ENCODE data around the gene GULP1. TPM values are rescaled to one million over a fixed set of nuclear protein-coding genes. Genes with fewer than 3 reads are reported as not detected.
A peak's percentile ranks its signal among the peaks of the same experiment; 100 is the strongest.

GULP1 gene
- total RNA-seq, 2 donors from 2014 or later, result 15.3 to 26.5 TPM

DNA sequence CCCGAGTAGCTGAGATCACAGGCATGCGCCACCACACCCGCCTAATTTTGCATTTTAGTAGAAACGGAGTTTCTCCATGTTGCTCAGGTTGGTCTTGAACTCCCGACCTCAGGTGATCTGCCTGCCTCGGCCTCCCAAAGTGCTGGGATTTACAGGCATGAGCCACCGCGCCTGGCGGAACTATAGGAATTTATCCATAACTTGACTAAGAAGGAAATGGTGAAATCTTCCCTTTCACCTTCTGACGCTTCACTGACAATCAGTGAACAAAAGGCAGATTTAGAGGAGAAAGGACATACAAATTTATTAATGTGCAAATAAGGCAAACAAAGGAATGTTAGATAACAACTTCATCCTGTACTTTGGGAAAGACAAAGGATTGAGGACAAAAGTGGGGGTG lies 15.4 kb upstream of the GULP1 start:
- Mint-ChIP-seq H3K27me3 (ENCODE audit: insufficient read depth) (no peaks in the 10 kb centered on the region), H3K4me3 (no peak overlapping the region), H3K36me3 (ENCODE audit: low read depth) (no peaks in the 10 kb centered on the region), H3K27ac (peak overlapping the region; percentile 35), H3K4me1 (peaks cover 21% of the 10 kb centered on the region), H3K9me3 (no peaks in the 10 kb centered on the region)
- Histone ChIP-seq H3K9me3 (ENCODE audit: control insufficient read depth, low read length) (no peaks in the 10 kb centered on the region), H3K27me3 (ENCODE audit: control insufficient read depth, insufficient read depth, low read length, poor library complexity, severe bottlenecking) (no peaks in the 10 kb centered on the region), H3K27ac (ENCODE audit: low read depth, low read length) (no peak overlapping the region), H3K36me3 (ENCODE audit: control insufficient read depth, insufficient read depth, low read length) (no peaks in the 10 kb centered on the region), H3K4me3 (ENCODE audit: low read length) (no peak overlapping the region), H3K9ac (ENCODE audit: extremely low read depth, low read length, poor library complexity, severe bottlenecking) (no peak overlapping the region), H3K4me1 (ENCODE audit: control insufficient read depth, insufficient read depth, low read length) (no peaks in the 10 kb centered on the region)
- DNase-seq, result no peak
- WGBS, 2 experiments (ENCODE audit: insufficient coverage in 1 of 2, insufficient read length in 1 of 2), result 89 to 97% methylated on average over 6 to 10 of the region's 10 CpGs
- TF ChIP-seq, protein P1, sequence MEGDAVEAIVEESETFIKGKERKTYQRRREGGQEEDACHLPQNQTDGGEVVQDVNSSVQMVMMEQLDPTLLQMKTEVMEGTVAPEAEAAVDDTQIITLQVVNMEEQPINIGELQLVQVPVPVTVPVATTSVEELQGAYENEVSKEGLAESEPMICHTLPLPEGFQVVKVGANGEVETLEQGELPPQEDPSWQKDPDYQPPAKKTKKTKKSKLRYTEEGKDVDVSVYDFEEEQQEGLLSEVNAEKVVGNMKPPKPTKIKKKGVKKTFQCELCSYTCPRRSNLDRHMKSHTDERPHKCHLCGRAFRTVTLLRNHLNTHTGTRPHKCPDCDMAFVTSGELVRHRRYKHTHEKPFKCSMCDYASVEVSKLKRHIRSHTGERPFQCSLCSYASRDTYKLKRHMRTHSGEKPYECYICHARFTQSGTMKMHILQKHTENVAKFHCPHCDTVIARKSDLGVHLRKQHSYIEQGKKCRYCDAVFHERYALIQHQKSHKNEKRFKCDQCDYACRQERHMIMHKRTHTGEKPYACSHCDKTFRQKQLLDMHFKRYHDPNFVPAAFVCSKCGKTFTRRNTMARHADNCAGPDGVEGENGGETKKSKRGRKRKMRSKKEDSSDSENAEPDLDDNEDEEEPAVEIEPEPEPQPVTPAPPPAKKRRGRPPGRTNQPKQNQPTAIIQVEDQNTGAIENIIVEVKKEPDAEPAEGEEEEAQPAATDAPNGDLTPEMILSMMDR (conservative IDR thresholded peaks at IDR 0.05), result no peak

DNA sequence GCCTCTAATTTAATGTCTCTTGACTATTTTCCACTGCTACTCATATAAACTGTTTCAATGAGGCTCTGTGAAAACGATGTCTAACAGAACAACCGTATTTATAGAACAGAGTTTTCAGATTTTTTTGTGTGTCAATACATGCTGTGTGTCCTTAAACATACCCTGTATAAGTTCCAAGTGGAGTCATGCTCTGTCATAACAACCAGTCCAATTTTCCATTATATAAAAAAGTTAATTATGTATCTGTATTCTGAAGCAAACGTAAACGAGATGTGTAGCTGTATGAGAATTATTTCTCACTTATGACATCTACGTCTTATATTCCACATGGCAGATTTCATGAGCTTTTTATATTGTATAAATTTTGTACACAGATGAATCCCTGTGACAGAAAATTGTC lies 13.9 kb upstream of the GULP1 start:
- Histone ChIP-seq H3K9me3 (ENCODE audit: control insufficient read depth, low read length) (peaks cover under 1% of the 10 kb centered on the region), H3K36me3 (ENCODE audit: control insufficient read depth, insufficient read depth, low read length) (no peaks in the 10 kb centered on the region), H3K9ac (ENCODE audit: extremely low read depth, low read length, poor library complexity, severe bottlenecking) (no peak overlapping the region), H3K27ac (ENCODE audit: low read depth, low read length) (no peak overlapping the region), H3K4me3 (ENCODE audit: low read length) (no peak overlapping the region), H3K27me3 (ENCODE audit: control insufficient read depth, insufficient read depth, low read length, poor library complexity, severe bottlenecking) (no peaks in the 10 kb centered on the region), H3K4me1 (ENCODE audit: control insufficient read depth, insufficient read depth, low read length) (no peaks in the 10 kb centered on the region)
- H3K9me3 Mint-ChIP-seq, result peaks cover under 1% of the 10 kb centered on the region
- no peak for DNase-seq
- peaks cover under 1% of the 10 kb centered on the region for H3K36me3 Mint-ChIP-seq (ENCODE audit: low read depth)
- TF ChIP-seq, protein P1 (conservative IDR thresholded peaks at IDR 0.05), result no peak
- no peak overlapping the region for H3K27ac Mint-ChIP-seq
- 78 to 95% methylated on average over 2 to 4 of the region's 5 CpGs for WGBS, 2 experiments (ENCODE audit: insufficient coverage in 1 of 2, insufficient read length in 1 of 2)
- no peak overlapping the region for H3K4me3 Mint-ChIP-seq
- H3K4me1 Mint-ChIP-seq, result peaks cover 25% of the 10 kb centered on the region
- H3K27me3 Mint-ChIP-seq (ENCODE audit: insufficient read depth), result peaks cover 2% of the 10 kb centered on the region

DNA sequence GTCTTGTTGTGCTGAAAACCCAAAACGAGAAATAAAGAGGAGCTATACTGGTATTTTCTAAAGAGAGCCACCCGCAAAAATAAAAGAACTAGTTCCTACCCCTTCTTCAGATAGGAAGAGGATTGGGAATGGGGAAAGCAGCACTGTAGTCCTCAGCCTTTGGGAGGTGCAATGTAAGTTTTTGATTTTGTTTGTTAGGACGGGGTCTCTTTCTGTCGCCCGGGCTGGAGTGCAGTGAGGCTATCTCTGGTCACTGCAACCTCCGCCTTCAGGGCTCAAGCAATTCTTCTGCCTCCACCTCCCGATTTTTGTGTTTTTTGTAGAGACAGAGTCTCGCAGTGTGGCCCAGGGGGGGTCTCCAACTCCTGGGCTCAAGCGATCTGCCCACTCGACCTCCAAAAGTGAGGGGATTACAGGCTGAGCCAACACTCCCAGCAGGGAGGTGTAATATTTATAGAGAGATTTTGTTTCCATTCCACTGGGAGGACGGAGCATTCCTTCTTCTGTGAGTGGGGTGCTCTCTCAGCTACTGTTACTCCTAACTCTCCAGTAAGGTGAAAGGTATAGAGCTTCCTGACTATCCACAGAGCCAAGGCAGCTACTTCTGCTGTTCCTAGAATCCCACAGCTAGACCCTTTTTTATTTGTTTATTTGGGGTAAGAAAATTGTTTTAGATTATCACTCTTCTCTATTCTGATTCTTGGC lies 13.1 kb upstream of the GULP1 start:
- TF ChIP-seq, protein P1 (conservative IDR thresholded peaks at IDR 0.05), result no peak
- Mint-ChIP-seq H3K4me3 (peak overlapping the region; percentile 53), H3K36me3 (ENCODE audit: low read depth) (peaks cover 5% of the 10 kb centered on the region), H3K9me3 (peaks cover 7% of the 10 kb centered on the region), H3K27ac (peak overlapping the region; percentile 85), H3K27me3 (ENCODE audit: insufficient read depth) (peaks cover 4% of the 10 kb centered on the region), H3K4me1 (peaks cover 25% of the 10 kb centered on the region)
- Histone ChIP-seq H3K4me1 (ENCODE audit: control insufficient read depth, insufficient read depth, low read length) (no peaks in the 10 kb centered on the region), H3K9me3 (ENCODE audit: control insufficient read depth, low read length) (peaks cover 8% of the 10 kb centered on the region), H3K36me3 (ENCODE audit: control insufficient read depth, insufficient read depth, low read length) (no peaks in the 10 kb centered on the region), H3K27me3 (ENCODE audit: control insufficient read depth, insufficient read depth, low read length, poor library complexity, severe bottlenecking) (no peaks in the 10 kb centered on the region), H3K27ac (ENCODE audit: low read depth, low read length) (no peak overlapping the region), H3K4me3 (ENCODE audit: low read length) (peak overlapping the region; percentile 52), H3K9ac (ENCODE audit: extremely low read depth, low read length, poor library complexity, severe bottlenecking) (peak overlapping the region; percentile 26)
- peak; percentile 71 for DNase-seq
- 26 to 27% methylated on average over 5 to 11 of the region's 11 CpGs for WGBS, 2 experiments (ENCODE audit: insufficient coverage in 1 of 2, insufficient read length in 1 of 2)

Data from endodermal cell (in vitro differentiated cells).